ENCODE results near the gene MIOS. TPM values are rescaled to one million over a fixed set of nuclear protein-coding genes. Genes with fewer than 3 reads are reported as not detected.
A peak's percentile ranks its signal among the peaks of the same experiment; 100 is the strongest.

MIOS gene
- total and polyA plus RNA-seq, 12 donors: 8.7 to 51.3 (median 24.7) TPM

- Histone ChIP-seq H3K4me1 (replicated peaks in 1 of 2) (peaks cover 8 to 40% of the 10 kb centered on the region in 2 donors), H3K36me3 (replicated peaks in 1 of 2) (no peaks in the 10 kb centered on the region), H3K4me3 (peak overlapping the region in 2 of 4 donors; percentile 69 to 85), H3K9me3 (replicated peaks in 1 of 3) (no peaks in the 10 kb centered on the region), H3K27me3 (no peaks in the 10 kb centered on the region), H3K27ac (peak overlapping the region in 2 of 5 donors; percentile 92)
- DNase-seq: no peak
- TF ChIP-seq CTCF (IDR thresholded peaks at IDR 0.05) (no peak), POLR2A (IDR thresholded peaks at IDR 0.05) (no peak)
- intact Hi-C loops (cut with DNase I): no loop called here
- 53 to 65% (median 64%) methylated on average over 2 of the region's 2 CpGs for WGBS, 4 donors
Observed at GRCh38 chr7:7567898-7568531, 1.3 kb downstream of the MIOS start.

GRCh38 chr7:7568553-7568952, 1.9 kb downstream of the MIOS start:
- intact Hi-C loops (cut with DNase I): no loop called here
- DNase-seq: no peak
- Histone ChIP-seq H3K27me3 (no peaks in the 10 kb centered on the region), H3K4me3 (no peak overlapping the region), H3K4me1 (replicated peaks in 1 of 2) (peaks cover 8 to 40% of the 10 kb centered on the region in 2 donors), H3K27ac (no peak overlapping the region), H3K9me3 (replicated peaks in 1 of 3) (no peaks in the 10 kb centered on the region), H3K36me3 (replicated peaks in 1 of 2) (no peaks in the 10 kb centered on the region)
- 48 to 81% (median 66%) methylated on average over 4 of the region's 4 CpGs for WGBS, 4 donors
- no peak for TF ChIP-seq POLR2A (IDR thresholded peaks at IDR 0.05)

GRCh38 chr7:7569081-7569527, 2.4 kb downstream of the MIOS start:
- no peak overlapping the region for H3K4me3 ChIP-seq
- H3K9me3 ChIP-seq (replicated peaks in 1 of 3): no peaks in the 10 kb centered on the region
- H3K27ac ChIP-seq: peak overlapping the region in 2 of 5 donors; percentile 19 to 33
- no peaks in the 10 kb centered on the region for H3K27me3 ChIP-seq
- WGBS, 4 donors: 61 to 79% (median 64%) methylated on average over 5 of the region's 5 CpGs
- DNase-seq: peak in 1 of 7 donors; percentile 16
- peaks cover 8 to 37% of the 10 kb centered on the region in 2 donors for H3K4me1 ChIP-seq (replicated peaks in 1 of 2)
- no peaks in the 10 kb centered on the region for H3K36me3 ChIP-seq (replicated peaks in 1 of 2)
- intact Hi-C loops (cut with DNase I): no loop called here
- TF ChIP-seq CTCF (IDR thresholded peaks at IDR 0.05): no peak
- TF ChIP-seq POLR2A (IDR thresholded peaks at IDR 0.05): no peak

GRCh38 chr7:7569615-7570014, 2.9 kb downstream of the MIOS start:
- DNase-seq: no peak
- no peak overlapping the region for H3K4me3 ChIP-seq
- no peaks in the 10 kb centered on the region for H3K27me3 ChIP-seq
- peaks cover 8 to 32% of the 10 kb centered on the region in 2 donors for H3K4me1 ChIP-seq (replicated peaks in 1 of 2)
- 75 to 82% (median 81%) methylated on average over 3 of the region's 3 CpGs for WGBS, 4 donors
- peak overlapping the region in 2 of 5 donors; percentile 19 to 33 for H3K27ac ChIP-seq
- intact Hi-C loops (cut with DNase I): no loop called here
- no peaks in the 10 kb centered on the region for H3K36me3 ChIP-seq (replicated peaks in 1 of 2)
- TF ChIP-seq CTCF (IDR thresholded peaks at IDR 0.05) (no peak), POLR2A (IDR thresholded peaks at IDR 0.05) (no peak)
- no peaks in the 10 kb centered on the region for H3K9me3 ChIP-seq (replicated peaks in 1 of 3)

GRCh38 chr7:7570584-7570983, 3.9 kb downstream of the MIOS start:
- no peak overlapping the region for H3K27ac ChIP-seq

More at GRCh38 chr7:7570584-7570983, 3.9 kb downstream of the MIOS start:
- no peak for DNase-seq
- WGBS, 4 donors: 95 to 100% (median 99%) methylated on average over 2 to 3 of the region's 3 CpGs
- TF ChIP-seq CTCF (IDR thresholded peaks at IDR 0.05): no peak
- no peak for TF ChIP-seq POLR2A (IDR thresholded peaks at IDR 0.05)
- Histone ChIP-seq H3K27me3 (no peaks in the 10 kb centered on the region), H3K4me1 (replicated peaks in 1 of 2) (peaks cover 8 to 32% of the 10 kb centered on the region in 2 donors), H3K4me3 (no peak overlapping the region), H3K9me3 (replicated peaks in 1 of 3) (no peaks in the 10 kb centered on the region), H3K36me3 (replicated peaks in 1 of 2) (no peaks in the 10 kb centered on the region)
- intact Hi-C loops (cut with DNase I): no loop called here
